ENCODE measurements around the gene SNRPD3.

Gene SNRPD3

DNA sequence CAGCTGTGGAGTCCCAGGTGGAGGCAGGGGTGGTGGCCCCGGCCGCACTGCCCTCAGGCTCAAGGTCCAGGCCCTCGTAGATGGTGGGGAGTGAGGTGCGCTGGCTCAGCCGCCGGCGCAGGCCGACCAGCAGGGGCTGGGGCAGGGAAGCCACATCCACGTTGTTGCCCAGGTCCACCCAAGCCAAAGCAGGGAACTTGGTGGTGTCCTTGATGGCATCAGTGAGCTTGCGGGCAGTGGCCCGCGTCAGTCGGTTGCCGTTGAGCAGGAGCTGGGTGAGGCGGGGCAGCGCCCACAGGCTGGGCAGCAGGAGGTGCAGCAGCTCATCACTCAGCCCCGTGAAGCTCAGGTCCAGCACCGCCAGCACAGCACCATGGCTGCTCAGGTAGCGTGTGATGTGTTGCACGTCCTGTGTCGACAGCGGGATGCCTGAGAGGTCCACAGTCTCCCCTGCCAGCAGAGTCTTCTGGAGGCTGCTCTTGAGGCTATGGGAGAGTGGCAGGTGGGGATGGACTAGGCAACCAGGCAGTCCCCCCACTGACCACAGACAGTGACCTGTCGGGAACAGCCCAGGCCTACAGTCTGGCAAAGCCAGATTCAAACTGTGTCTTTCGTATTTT is 30.2 kb downstream of the SNRPD3 start:
- no peak for DNase-seq (ENCODE audit: low read depth)

DNA sequence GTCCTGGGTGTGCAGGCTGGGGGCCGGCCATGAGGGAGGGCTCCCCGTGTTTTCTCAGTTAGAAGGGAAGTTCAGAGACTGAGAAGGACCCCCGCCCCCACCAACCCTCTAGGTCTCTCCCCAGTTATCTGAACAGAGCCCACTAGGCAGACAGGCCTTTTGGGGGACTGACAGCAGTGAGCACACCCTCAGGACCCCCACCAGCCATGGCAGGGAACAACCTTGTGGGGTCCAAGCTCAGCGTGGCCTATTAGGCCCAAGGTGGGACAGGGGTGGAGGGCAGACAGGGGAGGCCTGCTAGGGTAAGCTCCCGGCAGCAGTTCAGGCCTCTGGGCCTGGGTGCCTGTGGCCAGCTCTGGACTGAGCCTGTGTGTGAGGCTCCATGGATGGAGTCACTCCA is 31.5 kb downstream of the SNRPD3 start:
- no peak overlapping the region for H3K4me3 ChIP-seq (ENCODE audit: control insufficient read depth, low read depth, low read length)
- TF ChIP-seq, protein P1, sequence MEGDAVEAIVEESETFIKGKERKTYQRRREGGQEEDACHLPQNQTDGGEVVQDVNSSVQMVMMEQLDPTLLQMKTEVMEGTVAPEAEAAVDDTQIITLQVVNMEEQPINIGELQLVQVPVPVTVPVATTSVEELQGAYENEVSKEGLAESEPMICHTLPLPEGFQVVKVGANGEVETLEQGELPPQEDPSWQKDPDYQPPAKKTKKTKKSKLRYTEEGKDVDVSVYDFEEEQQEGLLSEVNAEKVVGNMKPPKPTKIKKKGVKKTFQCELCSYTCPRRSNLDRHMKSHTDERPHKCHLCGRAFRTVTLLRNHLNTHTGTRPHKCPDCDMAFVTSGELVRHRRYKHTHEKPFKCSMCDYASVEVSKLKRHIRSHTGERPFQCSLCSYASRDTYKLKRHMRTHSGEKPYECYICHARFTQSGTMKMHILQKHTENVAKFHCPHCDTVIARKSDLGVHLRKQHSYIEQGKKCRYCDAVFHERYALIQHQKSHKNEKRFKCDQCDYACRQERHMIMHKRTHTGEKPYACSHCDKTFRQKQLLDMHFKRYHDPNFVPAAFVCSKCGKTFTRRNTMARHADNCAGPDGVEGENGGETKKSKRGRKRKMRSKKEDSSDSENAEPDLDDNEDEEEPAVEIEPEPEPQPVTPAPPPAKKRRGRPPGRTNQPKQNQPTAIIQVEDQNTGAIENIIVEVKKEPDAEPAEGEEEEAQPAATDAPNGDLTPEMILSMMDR (conservative IDR thresholded peaks at IDR 0.05; ENCODE audit: control insufficient read depth, insufficient read depth, low read depth, low read length): no peak
- DNase-seq (ENCODE audit: low read depth): no peak

More for the DNA sequence above, 30.2 kb downstream of the SNRPD3 start:
- no peak overlapping the region for H3K4me3 ChIP-seq (ENCODE audit: control insufficient read depth, low read depth, low read length)
- TF ChIP-seq, protein P1 (conservative IDR thresholded peaks at IDR 0.05; ENCODE audit: control insufficient read depth, insufficient read depth, low read depth, low read length): no peak

- no peak for DNase-seq (ENCODE audit: low read depth)
- TF ChIP-seq, protein P1 (conservative IDR thresholded peaks at IDR 0.05; ENCODE audit: control insufficient read depth, insufficient read depth, low read depth, low read length): no peak
- no peak overlapping the region for H3K4me3 ChIP-seq (ENCODE audit: control insufficient read depth, low read depth, low read length)
These were observed 32.1 kb downstream of the SNRPD3 start for GRCh38 chr22:24587948-24588347.

DNA sequence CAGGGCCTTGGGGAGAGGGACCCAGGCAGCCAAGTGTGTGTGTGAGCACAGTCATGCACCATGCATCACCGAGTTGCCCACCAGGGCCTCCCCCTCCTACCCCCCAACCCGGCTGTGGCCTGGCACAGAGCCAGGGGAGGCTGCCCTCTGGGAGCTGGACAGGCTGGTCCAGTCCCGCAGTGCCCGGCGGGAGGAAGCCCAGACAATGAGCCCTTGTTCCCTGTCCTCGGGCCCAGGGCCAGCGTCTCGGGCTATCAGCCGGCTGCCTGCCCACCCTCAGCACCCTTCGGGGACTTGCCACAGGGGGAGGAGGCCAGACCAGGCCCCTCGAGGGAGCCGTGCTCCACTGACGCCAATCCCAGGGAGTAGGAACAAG is 32.6 kb downstream of the SNRPD3 start:
- no peak for DNase-seq (ENCODE audit: low read depth)
- H3K4me3 ChIP-seq (ENCODE audit: control insufficient read depth, low read depth, low read length): no peak overlapping the region
- TF ChIP-seq, protein P1 (conservative IDR thresholded peaks at IDR 0.05; ENCODE audit: control insufficient read depth, insufficient read depth, low read depth, low read length): no peak

DNA sequence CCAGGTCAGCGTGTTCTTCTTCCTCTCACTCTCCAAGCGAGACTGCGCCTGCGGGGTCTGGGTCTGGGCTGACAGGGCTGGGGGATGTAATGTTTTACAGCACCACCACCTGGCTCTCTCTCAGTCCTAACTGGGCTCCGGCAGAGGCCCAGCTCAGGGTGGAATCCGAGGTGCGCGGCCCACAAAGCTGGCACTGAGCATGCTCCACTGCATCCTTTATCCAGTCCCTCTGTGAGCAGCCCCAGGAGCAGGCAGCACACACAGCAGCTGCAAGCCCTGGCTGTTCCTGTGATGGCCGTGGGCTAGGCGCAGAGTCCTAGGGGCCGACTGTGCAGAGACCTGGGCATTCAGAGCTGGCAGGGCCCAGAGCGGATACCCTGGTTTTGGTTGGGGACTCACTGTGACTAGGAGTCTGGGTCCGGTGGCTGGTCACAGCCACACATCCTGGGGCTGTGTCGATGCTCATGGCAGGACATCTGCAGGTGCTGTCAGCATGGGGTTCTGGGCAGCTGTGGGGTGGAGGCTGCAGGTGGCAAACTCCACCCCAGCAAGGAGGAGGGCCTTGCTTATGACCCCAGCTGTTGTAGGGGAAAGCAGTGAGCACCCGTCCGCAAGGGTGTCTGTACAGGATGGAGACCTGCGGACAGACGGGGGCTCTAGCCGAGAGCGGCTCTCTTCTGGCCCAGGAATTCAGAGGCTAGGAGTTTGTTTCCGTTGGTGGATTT is 33.1 kb downstream of the SNRPD3 start:
- TF ChIP-seq, protein P1 (conservative IDR thresholded peaks at IDR 0.05; ENCODE audit: control insufficient read depth, insufficient read depth, low read depth, low read length): no peak
- H3K4me3 ChIP-seq (ENCODE audit: control insufficient read depth, low read depth, low read length): no peak overlapping the region
- DNase-seq (ENCODE audit: low read depth): no peak

DNA sequence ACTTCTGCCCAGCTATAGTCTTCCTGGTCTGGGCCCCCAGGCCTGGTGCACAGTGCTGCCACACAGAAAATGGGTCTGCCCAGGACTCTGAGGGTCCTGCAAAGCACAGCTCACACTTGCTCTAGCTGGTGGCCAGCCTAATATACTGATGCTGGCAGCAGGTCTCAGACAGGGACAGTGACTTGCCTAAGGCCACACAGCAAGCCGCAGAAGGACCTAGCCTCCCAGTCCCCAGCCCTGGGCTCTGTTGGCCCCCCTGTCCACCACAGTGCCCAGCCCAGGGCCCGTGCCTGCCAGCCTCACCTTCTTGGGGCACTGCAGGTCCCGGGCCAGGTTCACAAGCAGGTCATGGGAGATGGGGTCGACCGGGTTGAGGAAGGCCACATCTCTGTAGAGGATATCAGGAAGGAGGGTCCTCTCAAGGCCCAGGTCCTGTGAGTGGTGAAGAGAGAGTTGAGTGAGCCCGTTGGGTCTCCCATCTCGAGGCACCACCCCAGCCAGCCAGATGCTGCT is 33.8 kb downstream of the SNRPD3 start:
- no peak for DNase-seq (ENCODE audit: low read depth)
- TF ChIP-seq, protein P1 (conservative IDR thresholded peaks at IDR 0.05; ENCODE audit: control insufficient read depth, insufficient read depth, low read depth, low read length): no peak
- H3K4me3 ChIP-seq (ENCODE audit: control insufficient read depth, low read depth, low read length): no peak overlapping the region

Measured in fibroblast of mammary gland (primary cell).